GM19328 (cell line): ENCODE data around the gene MAP6.

Experiments used
- ATAC-seq: cut with Tn5 transposase; IDR thresholded peaks from one replicate; pipeline ENCODE4 v1.9.1; 2021; ENCODE audit warnings: mild to moderate bottlenecking, moderate library complexity; ENCODE audit not compliant: unreplicated experiment

MAP6 gene

DNA sequence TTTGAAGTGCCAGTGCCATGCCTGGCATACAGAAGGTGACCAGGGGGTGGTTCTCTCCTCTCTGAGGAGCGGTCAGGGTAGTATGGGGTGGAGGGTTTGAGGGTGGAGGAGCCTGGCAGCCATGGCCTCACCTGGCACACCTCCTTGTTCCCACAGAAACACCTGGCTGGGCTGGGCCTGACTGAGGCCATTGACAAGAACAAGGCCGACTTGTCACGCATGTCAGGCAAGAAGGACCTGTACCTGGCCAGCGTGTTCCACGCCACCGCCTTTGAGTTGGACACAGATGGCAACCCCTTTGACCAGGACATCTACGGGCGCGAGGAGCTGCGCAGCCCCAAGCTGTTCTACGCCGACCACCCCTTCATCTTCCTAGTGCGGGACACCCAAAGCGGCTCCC is 97.2 kb downstream of the MAP6 start:
- ATAC-seq, result no peak

GRCh38 chr11:75570559-75571139 is 98.2 kb downstream of the MAP6 start:
- no peak for ATAC-seq

- ATAC-seq, result no peak
Measured at GRCh38 chr11:75568616-75569219, 100.1 kb downstream of the MAP6 start.

DNA sequence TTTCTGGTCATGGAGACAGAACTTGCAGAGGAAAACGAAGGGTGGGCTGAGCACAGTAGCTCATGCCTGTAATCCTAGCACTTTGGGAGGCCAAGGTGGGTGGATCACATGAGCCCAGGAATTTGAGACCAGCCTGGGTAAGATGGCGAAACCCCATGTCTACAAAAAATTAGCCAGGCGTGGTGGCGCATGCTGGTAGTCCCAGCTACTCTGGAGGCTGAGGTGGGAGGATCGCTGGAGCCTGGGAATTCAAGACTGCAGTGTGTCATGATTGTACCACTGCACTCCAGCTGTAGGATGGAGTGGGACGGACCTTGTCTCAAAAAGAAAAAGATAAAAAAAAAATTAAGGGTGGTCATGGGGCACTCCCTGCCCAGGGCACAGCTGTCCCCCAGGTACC is 100.9 kb downstream of the MAP6 start:
- no peak for ATAC-seq

DNA sequence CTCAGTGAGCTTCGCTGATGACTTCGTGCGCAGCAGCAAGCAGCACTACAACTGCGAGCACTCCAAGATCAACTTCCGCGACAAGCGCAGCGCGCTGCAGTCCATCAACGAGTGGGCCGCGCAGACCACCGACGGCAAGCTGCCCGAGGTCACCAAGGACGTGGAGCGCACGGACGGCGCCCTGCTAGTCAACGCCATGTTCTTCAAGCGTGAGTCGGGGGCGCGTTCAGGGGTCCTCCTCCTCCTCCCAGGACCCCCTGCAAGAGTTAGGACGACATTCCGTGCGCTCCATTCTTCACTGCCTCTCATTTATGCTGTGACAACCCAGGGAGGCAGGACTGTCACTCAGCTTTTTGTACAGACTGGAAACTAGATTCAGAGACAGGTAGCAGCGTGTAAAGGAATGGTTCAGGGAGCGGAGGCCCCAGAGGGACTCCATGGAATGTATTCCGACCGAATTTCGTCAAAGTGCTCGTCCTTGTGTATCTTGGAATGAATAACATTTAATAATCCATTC is 102.0 kb downstream of the MAP6 start:
- ATAC-seq, result no peak

- no peak for ATAC-seq
Measured at GRCh38 chr11:75565916-75566762, 102.7 kb downstream of the MAP6 start.

- ATAC-seq, result no peak
Measured at GRCh38 chr11:75565221-75565814, 103.5 kb downstream of the MAP6 start.

DNA sequence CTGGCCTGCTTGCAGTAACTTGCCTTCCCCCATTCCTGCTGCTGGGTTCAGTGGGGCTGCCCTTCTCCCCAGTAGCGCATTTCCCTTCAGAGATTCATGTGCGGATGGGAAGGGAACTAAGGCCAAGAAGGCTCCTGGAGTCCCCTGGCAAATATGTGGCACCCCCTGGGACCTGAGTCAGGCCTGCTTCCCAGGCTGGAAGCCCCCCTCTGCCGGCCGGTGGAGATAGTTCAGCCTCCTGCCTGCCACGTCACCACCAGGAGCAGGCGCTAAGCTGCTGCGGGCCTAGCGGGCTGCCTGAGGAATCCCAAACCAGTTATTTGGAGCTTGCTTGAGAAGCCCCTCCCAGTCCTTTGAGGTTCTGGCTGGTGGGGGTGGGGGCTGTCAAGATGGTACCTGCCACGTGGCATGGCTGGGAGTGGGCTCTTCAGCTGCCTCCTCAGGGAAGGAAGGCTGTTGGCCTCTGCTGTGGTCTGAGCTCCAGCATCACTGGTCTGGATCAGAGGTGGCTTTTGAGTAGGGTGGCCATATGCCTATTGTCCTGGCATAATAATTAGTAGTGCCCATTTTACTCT is 104.8 kb downstream of the MAP6 start:
- no peak for ATAC-seq

DNA sequence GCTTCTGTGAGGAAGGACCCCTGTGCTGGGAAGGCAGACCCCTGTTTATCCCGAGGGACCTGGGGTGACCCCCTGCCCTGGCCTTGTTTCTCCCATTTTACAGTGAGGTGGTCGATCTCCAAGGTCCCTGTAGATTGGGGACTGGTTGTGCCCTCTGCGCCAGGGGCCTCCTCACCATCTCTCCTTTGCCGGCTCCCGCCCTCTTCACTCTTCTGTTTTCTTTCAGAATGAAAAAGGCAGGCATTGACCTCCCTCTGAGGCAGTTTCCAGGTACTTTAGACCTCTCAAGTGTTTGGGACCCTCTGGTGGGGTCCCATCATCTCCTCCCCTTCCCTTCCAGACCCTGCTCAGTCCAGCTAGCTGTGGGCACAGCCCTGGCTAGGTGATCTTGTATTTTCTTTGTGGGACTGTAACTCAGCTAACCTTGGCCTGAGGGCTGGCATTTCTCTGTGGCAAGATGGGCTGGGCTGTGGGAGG is 105.3 kb downstream of the MAP6 start:
- ATAC-seq, result no peak

GRCh38 chr11:75562836-75563484 is 105.9 kb downstream of the MAP6 start:
- no peak for ATAC-seq

DNA sequence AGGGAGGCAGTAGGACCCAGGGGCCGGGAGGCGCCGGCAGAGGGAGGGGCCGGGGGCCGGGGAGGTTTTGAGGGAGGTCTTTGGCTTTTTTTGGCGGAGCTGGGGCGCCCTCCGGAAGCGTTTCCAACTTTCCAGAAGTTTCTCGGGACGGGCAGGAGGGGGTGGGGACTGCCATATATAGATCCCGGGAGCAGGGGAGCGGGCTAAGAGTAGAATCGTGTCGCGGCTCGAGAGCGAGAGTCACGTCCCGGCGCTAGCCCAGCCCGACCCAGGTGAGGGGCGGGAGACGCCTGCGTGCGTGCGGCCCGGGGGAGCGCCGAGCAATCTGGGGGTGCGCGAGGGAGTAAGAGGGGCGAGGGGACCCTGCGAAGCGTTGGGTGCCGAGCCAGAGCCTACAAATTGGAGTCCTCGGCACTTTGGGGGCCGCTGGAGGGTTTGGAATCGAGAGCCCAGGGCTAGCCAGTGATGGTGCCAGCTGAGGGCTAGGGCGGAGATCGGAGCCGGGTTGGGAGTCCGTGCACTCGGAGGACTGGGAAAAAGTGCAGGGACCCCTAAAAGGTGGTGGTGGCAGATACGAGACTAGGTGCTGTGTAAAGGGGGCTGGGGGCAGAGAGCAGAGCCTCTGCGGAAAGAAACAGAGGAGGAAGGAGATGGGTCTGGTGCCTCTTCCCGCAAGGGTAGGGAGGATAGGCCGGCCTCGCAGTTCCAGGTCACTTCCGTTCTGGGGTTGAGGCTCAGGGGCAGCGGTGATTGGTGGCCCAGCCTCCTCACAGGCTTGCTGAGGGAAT is 106.6 kb downstream of the MAP6 start, which contains the start of gene SERPINH1:
TSS of gene SERPINH1 (plus strand) at position 206 of the 788 bp plus-strand sequence. CDS start 4,097 bp downstream, outside the sequence.
- peak; percentile 58 for ATAC-seq

GRCh38 chr11:75561426-75562047 is 107.3 kb downstream of the MAP6 start:
- ATAC-seq, result no peak

GRCh38 chr11:75560644-75561043 is 108.2 kb downstream of the MAP6 start:
- no peak for ATAC-seq

DNA sequence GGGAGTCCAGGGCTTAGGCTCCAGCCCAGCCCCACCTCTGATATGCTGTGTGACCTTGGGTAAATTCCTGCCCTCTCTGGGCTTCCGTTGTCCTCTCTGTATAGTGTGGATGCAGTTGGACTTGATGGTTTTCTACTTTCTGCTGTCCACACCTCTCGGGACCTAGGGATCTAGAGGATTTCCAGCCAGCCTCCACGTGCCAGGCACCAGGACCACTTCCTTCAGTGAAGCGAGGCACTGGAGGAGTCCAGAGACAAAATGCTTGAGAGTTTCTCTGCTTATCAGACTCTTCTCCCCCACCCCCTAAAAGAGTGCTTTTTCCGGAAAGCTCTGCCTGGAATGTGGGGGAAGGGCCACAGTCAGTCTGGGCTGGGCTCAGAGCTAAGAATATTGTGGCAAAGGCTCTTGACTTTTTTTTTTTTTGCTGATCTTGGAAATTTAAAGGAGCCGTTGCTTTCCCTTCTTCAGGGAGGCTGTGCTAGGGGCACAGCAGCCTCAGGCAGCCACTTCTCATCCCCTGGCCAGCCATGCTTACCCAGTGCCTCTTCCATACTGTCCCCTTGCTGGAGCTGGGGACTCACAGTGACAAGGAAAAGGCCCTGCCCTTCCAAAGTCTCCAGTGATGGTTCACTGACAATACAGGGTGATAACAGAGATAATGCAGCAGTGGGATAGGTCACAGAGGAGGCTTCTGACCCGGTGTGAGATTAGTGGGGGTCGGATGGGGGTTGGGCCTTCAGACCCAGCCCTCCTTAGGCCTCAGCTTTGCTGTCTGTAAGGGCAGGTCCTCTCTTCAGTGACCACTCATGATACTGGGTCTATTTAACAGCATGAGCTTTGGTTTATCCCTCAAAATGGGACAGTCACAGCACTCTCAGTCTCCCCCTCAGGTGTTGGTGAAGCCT is 109.6 kb downstream of the MAP6 start:
- ATAC-seq, result no peak

DNA sequence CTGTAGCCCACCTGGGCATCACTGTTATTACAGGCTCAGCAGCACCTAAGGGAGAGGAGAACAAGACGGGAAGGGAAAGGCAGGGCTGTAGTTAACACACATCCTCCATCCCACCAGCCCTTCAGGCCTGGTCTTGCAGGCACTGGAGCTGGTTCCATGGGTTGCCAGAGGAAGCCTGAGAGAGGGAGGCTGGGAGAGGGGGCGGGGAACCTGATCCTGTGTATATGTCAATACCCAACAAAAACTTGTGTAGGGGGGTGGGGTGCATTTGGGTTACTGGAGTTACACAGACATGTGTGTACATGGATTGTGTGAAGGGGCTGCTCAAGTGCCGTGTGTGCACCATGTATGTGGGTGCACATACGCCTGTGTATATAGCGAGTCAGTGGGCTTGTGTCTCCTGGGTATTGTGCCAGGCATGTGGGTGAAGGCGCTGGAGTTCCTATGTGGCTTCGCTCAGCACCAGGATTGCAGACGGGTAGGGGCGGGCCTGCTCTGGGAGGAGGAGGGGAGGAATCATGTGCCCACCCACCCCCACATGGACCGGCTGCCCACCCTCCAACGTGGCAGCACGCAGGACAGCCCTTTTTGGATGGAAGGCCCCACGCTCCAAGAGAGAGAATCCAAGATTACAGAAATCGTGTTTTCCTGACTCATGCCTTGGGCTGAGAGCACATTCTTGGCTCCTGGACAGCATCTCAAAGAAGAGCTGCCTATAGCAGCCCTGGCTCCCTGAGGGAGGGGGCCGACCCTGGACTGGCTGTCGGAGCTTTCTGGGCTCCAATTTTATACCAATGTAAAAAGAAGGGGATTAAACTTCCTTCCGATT is 111.0 kb downstream of the MAP6 start:
- no peak for ATAC-seq

DNA sequence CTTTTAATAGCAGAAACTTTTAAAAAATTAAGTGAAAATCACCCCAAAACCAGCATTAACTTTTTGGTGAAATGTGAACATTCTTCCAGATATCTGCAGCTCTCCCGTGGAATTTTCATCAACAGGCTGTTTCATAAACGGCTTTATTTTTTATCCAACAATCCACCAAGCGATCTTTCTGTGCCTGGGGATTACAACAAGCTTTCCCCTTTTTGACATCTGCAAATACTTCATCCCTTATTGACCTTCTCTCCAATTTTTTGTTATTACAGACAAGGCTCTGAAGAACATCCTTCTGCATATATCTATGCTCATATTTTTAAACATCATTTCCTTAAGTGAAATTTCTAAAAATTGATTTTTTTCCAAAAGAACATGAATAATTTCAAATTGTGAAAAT is 112.6 kb downstream of the MAP6 start:
- ATAC-seq, result no peak

GRCh38 chr11:75555079-75555811 is 113.6 kb downstream of the MAP6 start:
- ATAC-seq, result no peak
